ENCODE results near the gene NRIP1.

Gene NRIP1, protein sequence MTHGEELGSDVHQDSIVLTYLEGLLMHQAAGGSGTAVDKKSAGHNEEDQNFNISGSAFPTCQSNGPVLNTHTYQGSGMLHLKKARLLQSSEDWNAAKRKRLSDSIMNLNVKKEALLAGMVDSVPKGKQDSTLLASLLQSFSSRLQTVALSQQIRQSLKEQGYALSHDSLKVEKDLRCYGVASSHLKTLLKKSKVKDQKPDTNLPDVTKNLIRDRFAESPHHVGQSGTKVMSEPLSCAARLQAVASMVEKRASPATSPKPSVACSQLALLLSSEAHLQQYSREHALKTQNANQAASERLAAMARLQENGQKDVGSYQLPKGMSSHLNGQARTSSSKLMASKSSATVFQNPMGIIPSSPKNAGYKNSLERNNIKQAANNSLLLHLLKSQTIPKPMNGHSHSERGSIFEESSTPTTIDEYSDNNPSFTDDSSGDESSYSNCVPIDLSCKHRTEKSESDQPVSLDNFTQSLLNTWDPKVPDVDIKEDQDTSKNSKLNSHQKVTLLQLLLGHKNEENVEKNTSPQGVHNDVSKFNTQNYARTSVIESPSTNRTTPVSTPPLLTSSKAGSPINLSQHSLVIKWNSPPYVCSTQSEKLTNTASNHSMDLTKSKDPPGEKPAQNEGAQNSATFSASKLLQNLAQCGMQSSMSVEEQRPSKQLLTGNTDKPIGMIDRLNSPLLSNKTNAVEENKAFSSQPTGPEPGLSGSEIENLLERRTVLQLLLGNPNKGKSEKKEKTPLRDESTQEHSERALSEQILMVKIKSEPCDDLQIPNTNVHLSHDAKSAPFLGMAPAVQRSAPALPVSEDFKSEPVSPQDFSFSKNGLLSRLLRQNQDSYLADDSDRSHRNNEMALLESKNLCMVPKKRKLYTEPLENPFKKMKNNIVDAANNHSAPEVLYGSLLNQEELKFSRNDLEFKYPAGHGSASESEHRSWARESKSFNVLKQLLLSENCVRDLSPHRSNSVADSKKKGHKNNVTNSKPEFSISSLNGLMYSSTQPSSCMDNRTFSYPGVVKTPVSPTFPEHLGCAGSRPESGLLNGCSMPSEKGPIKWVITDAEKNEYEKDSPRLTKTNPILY (N-terminal part only)

DNA sequence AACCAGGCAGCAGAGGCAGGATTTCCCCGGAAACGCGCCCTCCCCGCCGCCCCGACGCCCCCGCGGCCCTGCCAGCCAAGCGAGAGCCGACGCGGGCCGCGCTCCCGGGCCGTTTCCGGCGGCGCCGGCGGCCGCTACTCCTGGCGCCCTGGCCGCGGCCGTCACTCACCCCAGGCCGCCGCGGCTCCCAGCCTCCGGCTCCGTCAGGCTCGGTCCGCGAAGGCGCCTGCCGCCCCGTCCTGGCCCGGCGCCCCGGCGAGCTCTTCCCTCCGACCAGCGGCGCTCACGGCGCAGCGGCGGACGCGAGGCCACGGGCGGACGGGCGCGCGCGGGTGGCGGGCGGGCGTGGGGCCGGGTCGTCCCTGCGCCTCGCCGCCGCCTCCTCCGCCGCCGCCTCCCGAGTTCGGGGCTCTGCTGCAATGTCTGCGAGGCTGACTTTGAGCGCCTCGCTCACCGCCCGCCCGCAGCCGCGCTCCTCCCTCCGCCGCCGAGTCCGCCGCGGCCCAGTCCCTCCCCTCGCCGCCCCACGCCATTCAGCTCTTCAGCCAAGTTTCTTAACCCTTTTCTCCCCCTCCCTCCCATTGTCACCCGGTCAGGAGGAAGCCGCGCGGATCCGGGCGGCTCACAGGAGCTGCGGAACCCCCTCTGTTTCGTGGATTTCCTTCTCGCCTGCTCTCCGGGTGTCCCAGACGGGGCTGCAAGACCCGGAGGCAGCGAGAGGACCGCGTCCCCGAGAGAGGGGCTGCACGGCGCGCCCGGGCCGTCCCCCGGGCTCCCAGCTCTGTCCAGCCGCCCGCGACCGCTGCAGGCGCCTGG lies at the start of gene NRIP1:
NRIP1 (minus strand) TSS at position 425 of the 816 bp plus-strand sequence. CDS start 96,808 bp downstream, outside the sequence.
- DNase-seq (ENCODE audit: low read depth in 2 of 2), result peak; percentile 59 to 62

DNA sequence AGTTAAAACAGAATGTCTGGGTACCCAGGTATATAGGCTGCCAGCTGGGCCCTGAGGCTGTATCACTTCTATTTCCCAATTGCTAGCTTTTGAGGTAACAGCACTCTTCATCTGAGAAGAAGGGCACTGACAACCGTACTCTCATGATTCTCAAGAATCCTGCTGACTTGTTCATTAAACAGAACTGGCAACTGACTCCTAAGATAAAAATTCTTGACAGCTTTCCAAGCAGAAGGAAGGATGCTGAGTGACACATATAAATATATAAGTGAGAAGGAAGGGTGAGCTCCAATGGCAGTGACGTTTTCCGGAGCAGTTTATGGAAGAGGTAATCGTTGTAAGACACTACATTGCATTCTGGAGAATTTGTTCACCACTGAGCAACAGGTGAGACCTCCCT lies 48.1 kb upstream of the NRIP1 start:
- DNase-seq (ENCODE audit: low read depth in 2 of 2), result no peak

DNA sequence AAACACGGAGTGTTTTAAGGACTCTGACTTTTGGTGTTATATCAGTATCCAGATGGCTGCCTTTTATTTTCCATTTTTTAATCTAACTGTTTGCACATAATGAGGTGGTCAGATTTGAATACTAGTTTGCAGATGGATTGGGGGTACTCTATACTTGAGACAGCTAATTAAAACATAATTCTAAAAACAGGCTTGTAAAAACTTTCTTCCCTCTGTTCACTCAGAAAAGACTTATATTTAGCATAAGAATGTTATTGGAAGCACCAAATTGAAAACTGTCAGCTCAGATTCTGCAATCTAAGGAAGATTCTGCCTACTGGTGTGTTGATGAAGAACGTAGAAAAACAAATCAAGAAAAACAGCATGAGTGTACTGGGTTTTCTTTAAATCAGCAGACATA lies 44.0 kb upstream of the NRIP1 start:
- DNase-seq (ENCODE audit: low read depth in 2 of 2), result no peak

DNA sequence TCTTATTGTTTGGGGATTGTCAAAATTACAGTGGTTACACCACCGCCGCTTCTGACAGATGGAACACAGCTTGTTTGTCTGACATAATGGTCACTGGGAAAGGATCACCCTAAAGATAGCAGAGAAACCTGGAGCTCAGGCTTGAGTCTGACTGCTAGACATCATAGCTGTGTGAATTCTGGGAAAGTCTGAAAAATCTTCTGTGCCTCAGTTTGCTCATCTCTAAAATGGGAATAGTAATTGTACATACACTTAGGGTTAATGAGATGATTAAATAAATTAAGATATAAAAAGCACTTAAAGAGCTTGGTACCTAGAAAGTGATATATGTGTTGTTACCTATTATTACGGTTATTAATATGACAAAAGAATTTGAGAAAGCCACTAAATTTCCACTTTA lies 39.7 kb upstream of the NRIP1 start:
- DNase-seq (ENCODE audit: low read depth in 2 of 2), result no peak

DNA sequence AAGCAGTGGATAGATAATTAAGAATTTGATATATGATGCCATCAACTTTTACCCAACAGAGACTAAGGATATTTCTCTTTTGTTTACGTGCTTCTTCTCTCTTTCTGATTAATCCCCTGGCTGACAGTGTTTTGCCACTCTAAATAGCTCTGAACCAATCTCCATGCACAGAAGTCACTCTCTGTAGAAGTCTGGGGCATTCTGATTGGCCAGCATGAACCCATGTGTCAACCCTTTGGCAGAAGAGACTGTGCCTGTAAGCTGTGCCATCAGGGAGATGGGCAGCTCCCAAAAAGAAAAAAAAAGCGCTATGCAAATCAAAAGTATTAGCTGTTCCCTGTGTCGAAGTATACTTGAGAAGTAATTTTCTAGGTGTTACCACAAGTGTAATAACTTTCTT lies 34.1 kb upstream of the NRIP1 start:
- DNase-seq (ENCODE audit: low read depth in 2 of 2), result no peak

DNA sequence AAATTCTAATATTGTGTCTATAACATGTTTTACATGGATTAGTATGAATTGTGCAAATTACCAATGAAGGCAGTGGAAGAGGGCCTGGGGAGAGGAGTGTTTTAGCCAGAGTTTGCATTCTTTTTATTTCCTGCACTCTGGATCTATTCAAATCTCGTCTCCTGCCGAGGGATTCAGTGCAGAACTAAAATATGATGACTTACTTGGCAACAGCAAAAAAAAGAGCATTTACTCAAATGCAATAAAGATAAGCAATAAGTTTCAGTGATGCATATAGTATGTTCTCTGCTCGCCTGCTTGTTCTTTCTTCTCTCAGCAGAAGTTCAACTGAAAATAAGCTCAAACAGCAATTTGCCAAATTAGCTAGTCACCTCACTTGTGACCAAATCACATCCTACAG lies 33.4 kb upstream of the NRIP1 start:
- DNase-seq (ENCODE audit: low read depth in 2 of 2), result no peak

DNA sequence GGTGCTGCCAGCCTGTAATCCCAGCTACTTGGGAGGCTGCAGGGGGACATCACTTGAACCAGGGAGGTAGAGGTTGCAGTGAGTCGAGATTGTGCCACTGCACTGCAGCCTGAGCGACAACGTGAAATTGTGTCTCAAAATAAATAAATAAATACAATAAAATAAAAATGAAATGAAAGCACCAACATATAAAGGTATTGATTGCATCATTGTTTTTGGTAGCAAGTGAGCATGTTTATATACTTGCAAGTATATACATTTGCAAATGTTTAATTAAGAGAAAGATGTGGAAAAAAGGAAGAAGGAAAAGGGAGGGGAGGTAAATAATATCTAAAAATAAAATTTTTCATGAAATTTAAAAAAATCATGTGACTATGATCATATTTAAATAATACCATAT lies 32.8 kb upstream of the NRIP1 start:
- no peak for DNase-seq (ENCODE audit: low read depth in 2 of 2)

DNA sequence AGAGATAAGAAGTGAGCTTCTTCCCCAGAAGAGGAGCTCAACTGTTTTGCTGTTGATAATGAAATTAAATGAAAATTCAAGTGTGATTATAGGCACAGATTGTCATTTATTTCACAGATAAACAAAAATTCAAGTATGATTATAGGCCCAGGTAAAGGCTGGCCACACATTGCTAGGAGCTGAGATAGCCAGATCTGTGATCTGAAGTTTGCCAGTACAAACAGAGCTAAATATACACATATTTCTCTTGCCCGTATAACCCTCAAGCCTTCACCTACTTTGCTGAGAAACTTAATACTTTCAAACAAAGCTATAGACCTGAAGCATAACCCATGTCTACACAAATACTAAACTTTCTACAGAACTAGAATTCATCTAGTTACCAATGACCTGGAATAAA lies 31.3 kb upstream of the NRIP1 start:
- no peak for DNase-seq (ENCODE audit: low read depth in 2 of 2)

DNA sequence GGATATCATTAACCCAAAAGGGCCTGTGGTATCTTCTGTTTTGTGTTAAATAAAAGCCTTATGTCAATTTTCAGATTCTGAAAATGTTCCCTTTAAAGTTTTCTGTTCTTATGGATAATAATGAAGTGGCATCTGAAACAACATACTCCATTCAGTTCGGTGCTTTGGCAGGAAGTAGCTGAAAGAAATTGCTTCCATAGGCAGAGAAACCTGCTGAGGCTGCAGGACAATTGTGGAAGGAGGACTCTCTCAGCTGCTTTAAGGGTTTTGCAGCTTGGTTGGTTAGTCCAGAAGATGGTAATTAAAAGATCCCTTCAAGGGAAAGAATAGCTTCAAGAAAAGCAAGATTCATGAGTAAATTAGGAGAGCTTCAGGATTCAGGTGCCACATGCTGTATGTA lies 30.5 kb upstream of the NRIP1 start:
- no peak for DNase-seq (ENCODE audit: low read depth in 2 of 2)

DNA sequence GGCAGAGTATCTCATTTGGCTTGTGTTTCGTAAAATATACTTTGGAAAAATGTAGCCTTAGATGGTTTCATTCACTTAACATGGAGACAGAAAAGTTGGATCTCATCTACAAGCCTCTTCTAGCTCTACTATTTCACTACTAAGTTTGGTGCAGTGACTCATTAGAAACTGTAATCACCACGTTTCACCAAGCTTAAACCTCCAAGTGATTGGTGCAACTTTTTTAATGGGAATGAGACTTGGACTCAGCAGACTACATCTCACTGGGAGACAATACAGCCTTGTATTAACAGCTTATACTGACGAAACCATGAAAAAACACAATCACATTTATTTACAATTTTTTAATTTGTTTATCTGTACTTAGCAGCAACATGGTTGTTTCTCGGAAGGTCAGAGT lies 29.9 kb upstream of the NRIP1 start:
- no peak for DNase-seq (ENCODE audit: low read depth in 2 of 2)

DNA sequence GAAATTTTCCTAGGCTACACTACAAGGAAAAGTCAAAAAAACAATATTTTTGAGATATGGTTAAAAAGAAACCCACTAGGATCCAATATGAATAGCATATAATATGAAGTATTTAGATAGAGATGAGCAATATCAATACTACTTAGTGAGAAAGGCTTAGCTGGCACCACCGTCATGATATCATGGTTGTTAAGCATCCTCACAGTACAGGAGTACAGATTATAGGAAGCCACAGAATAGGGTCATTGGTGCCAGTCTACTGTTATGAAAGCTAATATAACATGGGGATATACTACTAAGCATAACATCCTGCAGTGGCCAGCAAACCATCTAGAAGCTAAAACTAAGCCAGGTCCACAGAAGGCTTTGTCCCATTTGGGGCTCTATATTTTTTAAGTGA lies 28.4 kb upstream of the NRIP1 start:
- DNase-seq (ENCODE audit: low read depth in 2 of 2), result no peak

DNA sequence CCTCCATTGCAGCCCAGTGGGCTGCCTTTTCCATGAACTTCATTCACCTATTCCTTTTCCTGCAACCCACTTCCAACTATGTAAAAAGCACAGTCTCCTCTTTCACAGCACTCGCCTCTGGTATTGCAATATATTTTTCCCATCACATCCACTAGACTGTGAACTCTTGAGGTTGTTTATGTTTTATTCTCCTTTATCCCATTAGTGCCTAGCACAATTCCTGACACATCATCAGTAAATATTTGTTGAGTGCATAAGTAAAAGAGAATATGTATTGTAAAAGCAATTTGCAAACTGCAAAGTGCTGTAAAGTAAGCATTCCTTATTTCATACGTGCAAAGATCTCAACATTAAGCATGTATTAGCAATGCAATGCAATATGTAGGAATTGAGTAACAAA lies 27.9 kb upstream of the NRIP1 start:
- DNase-seq (ENCODE audit: low read depth in 2 of 2), result no peak

DNA sequence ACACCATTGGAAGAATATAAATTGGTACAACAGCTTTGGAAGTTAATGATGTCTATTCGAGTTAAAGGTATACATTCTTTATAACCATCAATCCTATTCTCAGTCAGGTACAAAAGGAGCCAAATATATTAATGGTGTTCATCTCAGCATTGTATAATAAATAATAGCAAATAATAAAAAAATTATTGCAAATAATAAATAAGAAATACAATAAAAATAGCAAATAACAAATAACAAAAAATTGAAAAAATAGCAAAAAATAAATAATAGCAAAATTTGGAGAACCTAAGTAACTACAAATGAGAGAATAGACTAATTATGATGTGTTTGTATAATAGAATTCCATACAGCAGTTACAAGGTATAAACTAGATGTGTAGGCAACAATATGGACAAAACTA lies 25.6 kb upstream of the NRIP1 start:
- DNase-seq (ENCODE audit: low read depth in 2 of 2), result no peak

DNA sequence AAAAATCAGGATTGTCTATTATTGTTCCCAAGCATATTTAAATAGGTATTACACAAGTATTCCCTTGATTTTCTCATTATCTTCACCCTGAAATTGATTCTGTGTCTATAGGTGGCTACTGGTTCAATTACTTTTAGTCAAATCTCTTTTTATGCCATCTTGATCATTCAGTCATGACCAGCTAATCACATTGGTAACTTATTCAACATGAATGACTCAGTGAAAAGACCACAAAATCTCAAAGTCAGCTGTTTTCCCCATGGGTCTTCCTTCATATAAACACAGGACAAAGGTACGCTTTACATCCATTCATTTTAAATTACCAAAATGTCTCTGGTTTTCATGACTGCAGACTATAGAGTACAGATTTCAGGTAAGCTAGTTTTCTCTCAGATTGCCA lies 23.7 kb upstream of the NRIP1 start:
- DNase-seq (ENCODE audit: low read depth in 2 of 2), result no peak

DNA sequence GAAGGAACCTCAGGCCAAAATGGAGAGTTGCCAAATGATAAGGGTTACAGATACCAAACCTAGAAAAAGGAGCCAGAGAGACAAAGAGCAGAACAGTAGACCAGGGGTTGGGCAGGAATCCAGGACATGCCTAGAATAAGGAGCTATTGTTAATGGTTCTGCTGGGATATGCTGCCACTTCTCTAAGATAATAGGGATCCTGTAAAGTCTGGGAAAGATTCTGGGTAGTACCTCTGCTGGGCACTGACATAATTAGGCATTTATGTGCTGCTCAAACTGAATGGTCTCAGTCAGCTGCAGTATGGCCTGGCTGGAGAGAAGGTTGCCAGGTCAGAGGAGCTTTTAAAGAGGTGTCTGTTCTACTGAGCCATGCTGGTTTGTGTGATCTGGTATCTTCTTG lies 19.9 kb upstream of the NRIP1 start:
- no peak for DNase-seq (ENCODE audit: low read depth in 2 of 2)

DNA sequence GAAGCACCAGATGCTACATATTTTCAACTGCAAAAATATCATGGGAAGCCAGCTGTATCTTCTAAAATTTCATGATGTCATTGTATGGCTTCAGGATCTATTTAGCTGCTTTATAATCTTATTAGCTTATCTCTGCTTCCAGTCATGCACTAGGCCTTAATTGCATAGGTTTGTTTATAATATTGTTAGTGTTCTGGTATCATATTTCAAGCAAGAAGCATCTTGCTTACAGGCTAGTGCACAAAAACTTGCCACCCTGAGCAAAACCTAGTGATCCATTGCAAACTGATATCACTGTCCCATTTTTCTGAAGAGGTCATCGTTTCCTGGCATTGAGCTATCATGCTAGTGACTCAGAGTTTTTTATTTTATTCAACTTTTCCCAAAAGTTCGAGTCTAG lies 15.7 kb upstream of the NRIP1 start:
- DNase-seq (ENCODE audit: low read depth in 2 of 2), result no peak

DNA sequence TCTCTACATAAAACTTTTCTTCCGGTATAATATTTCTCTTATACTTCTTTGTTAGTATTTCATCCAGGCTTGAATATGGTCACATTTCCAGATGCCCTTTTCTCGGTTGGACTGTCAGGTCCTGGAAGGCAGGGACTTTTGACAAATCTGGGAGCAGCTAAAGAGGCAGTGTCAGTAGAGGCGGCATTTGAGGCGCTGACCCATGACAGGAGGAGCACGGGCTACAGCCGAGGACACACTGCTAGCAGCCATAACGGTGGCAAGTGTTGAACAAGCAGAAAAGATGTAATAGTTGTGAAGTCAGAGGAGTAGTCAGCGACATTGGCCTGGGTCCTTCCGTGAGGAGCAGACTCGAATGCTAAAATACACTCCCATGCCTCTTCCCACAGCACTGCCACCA lies 14.5 kb upstream of the NRIP1 start:
- DNase-seq (ENCODE audit: low read depth in 2 of 2), result no peak

DNA sequence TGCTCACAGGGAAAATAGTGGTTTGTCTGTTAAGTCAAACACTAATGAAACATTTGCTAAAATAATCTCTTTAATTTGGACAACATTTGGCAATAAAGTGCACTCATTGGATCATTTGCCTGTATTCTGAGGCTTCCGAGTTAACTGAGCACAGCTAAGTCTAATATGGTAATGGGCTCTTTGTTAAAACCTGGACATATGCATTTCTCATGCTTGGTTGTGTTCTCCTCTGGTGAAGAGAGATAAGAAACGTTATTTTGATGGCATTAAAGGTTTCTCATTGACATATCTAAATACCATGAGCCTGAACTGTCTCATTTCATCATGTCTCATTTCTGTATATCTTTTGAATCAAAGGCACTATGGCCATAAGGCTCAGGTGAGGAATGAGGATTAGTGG lies 13.4 kb upstream of the NRIP1 start:
- no peak for DNase-seq (ENCODE audit: low read depth in 2 of 2)

DNA sequence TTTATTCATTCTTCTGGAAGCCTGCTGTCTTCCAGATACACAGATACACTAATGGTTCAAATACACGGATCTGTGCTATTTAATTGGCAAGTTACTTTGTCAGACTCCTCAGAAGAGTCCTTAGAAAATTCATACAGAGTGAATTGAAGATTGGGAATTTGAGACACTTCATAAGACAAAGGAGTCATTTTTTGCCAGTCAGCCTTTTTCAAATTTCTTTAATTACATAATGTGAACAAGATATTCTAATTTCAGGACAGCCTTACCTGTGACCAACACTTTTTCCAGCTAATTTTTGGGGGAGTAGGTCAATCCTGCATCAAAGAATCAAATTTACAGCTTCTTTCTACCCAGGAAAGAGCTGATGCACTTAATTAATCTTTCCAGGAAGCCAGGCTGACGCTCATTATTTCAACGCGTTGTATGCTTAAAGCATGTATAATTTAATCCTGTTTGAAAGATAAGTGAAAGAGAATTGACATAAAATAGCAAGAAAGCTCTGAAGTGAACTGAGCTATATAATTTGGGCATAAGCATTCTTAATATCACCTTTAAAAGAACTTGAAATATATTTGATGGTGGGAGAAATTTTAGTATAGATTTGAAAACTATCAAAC lies 12.8 kb upstream of the NRIP1 start:
- no peak for DNase-seq (ENCODE audit: low read depth in 2 of 2)

DNA sequence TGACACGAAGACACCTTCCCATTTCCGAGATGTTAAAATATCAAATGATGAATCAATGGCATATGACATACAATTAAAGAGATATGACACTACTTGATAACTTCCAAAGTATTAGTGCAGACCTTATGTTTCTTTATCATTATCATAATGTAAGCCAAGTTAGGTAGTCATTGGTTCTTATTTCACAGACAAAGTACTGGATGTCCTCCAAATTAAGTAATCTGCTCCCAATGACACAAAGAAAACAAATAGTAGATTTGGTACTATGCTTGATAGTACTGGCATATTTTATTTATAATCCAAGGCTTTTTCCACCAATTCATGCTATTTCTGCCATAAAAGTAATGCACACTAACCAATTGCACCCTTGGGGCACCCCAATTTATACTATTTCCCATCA lies 11.9 kb upstream of the NRIP1 start:
- DNase-seq (ENCODE audit: low read depth in 2 of 2), result no peak

DNA sequence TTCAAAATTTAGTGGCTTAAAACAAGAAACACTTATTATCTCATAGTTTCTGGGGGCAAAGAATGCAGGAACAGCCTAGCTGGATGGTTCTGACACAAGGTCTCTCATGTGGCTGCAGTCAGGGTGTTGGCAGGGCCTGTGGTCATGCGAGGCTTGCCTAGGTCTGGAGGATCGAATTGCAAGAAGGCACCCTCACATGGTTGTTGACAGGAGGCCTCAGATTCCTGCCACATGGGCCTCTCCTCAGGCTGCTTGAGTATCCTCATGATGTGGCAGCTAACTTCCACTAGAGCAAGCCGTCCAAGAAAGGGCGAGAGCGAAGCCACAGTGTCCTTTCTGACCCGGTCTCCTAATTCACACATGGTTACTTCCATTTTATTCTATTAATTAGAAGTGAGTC lies 6.2 kb upstream of the NRIP1 start:
- no peak for DNase-seq (ENCODE audit: low read depth in 2 of 2)
